Uterus (tissue), 2 donors: ENCODE results near the gene KRTAP12-2.

Source experiments
- CTCF ChIP-seq, 4 experiments: fragments of 200-600 bp in 2 of 4; fragments of 450-650 bp in 2 of 4; sonication (generic) in 2 of 4; IDR thresholded peaks; one replicate each; pipeline ENCODE4 v1.5.1; 2016 to 2019; ENCODE audit warnings: antibody characterized with exemption in 4 of 4, mild to moderate bottlenecking in 2 of 4, moderate library complexity in 1 of 4
- POLR2A ChIP-seq, 2 donors: fragments of 450-650 bp; IDR thresholded peaks; one replicate each; pipeline ENCODE4 v1.6.1; 2016; ENCODE audit warnings: antibody characterized with exemption in 2 of 2, mild to moderate bottlenecking in 1 of 2, moderate library complexity in 1 of 2

DNA sequence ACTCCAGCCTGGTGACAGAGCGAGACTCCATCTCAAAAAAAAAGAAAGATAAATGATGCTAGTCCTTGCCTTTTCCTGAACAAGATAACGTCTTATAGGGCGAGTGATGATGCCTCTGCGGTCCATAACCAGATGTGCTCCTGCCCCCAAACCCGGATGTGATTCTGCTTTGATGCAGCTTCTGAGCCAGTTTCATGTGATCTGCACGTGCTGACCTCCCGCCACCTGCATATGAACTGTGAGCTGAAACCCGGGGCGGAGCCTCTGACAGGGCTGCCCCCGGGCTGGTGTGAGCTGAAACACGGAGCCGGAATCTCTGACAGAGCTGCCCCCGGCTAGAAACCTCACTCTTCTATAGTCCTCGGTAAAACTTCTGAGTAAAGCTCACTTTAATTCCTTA lies 13.6 kb downstream of the KRTAP12-2 start:
- TF ChIP-seq POLR2A (IDR thresholded peaks at IDR 0.05) (no peak), CTCF (IDR thresholded peaks at IDR 0.05) (no peak)
